Gastrocnemius medialis (tissue), 4 donors: ENCODE measurements around the gene USP6NL.

Source experiments
- CTCF ChIP-seq, 5 experiments: fragments of 450-650 bp in 3 of 5; fragments of 200-600 bp in 2 of 5; sonication (generic) in 2 of 5; IDR thresholded peaks in 4 of 5; conservative IDR thresholded peaks in 1 of 5; 1 replicate in 4 of 5; 2 replicates in 1 of 5; pipeline ENCODE4 v1.5.1; 2016 to 2019; ENCODE audit warnings: antibody characterized with exemption in 5 of 5, mild to moderate bottlenecking in 3 of 5, moderate library complexity in 3 of 5
- POLR2A ChIP-seq, 2 donors: fragments of 450-650 bp; IDR thresholded peaks; one replicate each; pipeline ENCODE4 v1.6.1; 2017; ENCODE audit warnings: antibody characterized with exemption in 2 of 2, mild to moderate bottlenecking in 2 of 2, moderate library complexity in 2 of 2

- TF ChIP-seq CTCF (IDR thresholded peaks at IDR 0.05 in 4 of 5, conservative IDR thresholded peaks at IDR 0.05 in 1 of 5) = no peak
- no peak for TF ChIP-seq POLR2A (IDR thresholded peaks at IDR 0.05)
These were observed 175.9 kb downstream of the USP6NL start for GRCh38 chr10:11435581-11435981.
